Stimulated activated CD8-positive, alpha-beta memory T cell treated with anti-CD3 and anti-CD28 coated beads, Interleukin-15, amount 100 ng/mL, for 24 hours (primary cell): ENCODE results near the gene MAD1L1.
"Not testable (repeated sequence)": the region's sequence is repeated elsewhere in the genome, so short reads cannot be mapped to it uniquely, and the experiment has no call there.

Experiments
- DNase-seq: peaks from one replicate; pipeline ENCODE4 v3.0.0-alpha.2; 2020; ENCODE audit warnings: low read depth

MAD1L1 gene

GRCh38 chr7:1940402-1940786, 292.4 kb downstream of the MAD1L1 start:
- peak; percentile 57 for DNase-seq

- no peak for DNase-seq
Observed at GRCh38 chr7:1939434-1940401, 293.0 kb downstream of the MAD1L1 start.

GRCh38 chr7:1938788-1939433, 293.8 kb downstream of the MAD1L1 start:
- DNase-seq = no peak

- no peak for DNase-seq
Observed at GRCh38 chr7:1937252-1937605, 295.5 kb downstream of the MAD1L1 start.

GRCh38 chr7:1936531-1937251, 296.1 kb downstream of the MAD1L1 start:
- no peak for DNase-seq

GRCh38 chr7:1936006-1936310, 296.8 kb downstream of the MAD1L1 start:
- no peak for DNase-seq

- no peak for DNase-seq
Observed at GRCh38 chr7:1935176-1936005, 297.4 kb downstream of the MAD1L1 start.

- DNase-seq = no peak
Observed at GRCh38 chr7:1934756-1935155, 298.0 kb downstream of the MAD1L1 start.

- no peak for DNase-seq
Observed at GRCh38 chr7:1934017-1934416, 298.7 kb downstream of the MAD1L1 start.

GRCh38 chr7:1933066-1933750, 299.5 kb downstream of the MAD1L1 start:
- DNase-seq = no peak

- DNase-seq = no peak
Observed at GRCh38 chr7:1931951-1932270, 300.8 kb downstream of the MAD1L1 start.

GRCh38 chr7:1931256-1931950, 301.3 kb downstream of the MAD1L1 start:
- DNase-seq = no peak

- DNase-seq = no peak
Observed at GRCh38 chr7:1930381-1931065, 302.2 kb downstream of the MAD1L1 start.

GRCh38 chr7:1929349-1929925, 303.3 kb downstream of the MAD1L1 start:
- DNase-seq = not testable (repeated sequence)

- DNase-seq = no peak
Observed at GRCh38 chr7:1928645-1929348, 303.9 kb downstream of the MAD1L1 start.

- no peak for DNase-seq
Observed at GRCh38 chr7:1927937-1928644, 304.7 kb downstream of the MAD1L1 start.

GRCh38 chr7:1926908-1927306, 305.8 kb downstream of the MAD1L1 start:
- no peak for DNase-seq
